Prostate gland (tissue), 2 donors: Measurements from ENCODE around the gene SRRM3.

Source experiments
- CTCF ChIP-seq, 4 experiments: fragments of 200-600 bp in 2 of 4; fragments of 450-650 bp in 2 of 4; sonication (generic) in 2 of 4; IDR thresholded peaks; 1 replicate in 3 of 4; 2 replicates in 1 of 4; pipeline ENCODE4 v1.5.1; 2016 to 2019; ENCODE audit warnings: antibody characterized with exemption in 4 of 4, mild to moderate bottlenecking in 2 of 4, moderate library complexity in 2 of 4
- POLR2A ChIP-seq: fragments of 450-650 bp; IDR thresholded peaks from one replicate; pipeline ENCODE4 v1.6.1; 2016; ENCODE audit warnings: antibody characterized with exemption, mild to moderate bottlenecking
- POLR2AphosphoS5 ChIP-seq: sonication (generic); formaldehyde crosslinking; IDR thresholded peaks from one replicate; pipeline ENCODE4 v1.6.1; 2017; ENCODE audit warnings: antibody characterized with exemption

DNA sequence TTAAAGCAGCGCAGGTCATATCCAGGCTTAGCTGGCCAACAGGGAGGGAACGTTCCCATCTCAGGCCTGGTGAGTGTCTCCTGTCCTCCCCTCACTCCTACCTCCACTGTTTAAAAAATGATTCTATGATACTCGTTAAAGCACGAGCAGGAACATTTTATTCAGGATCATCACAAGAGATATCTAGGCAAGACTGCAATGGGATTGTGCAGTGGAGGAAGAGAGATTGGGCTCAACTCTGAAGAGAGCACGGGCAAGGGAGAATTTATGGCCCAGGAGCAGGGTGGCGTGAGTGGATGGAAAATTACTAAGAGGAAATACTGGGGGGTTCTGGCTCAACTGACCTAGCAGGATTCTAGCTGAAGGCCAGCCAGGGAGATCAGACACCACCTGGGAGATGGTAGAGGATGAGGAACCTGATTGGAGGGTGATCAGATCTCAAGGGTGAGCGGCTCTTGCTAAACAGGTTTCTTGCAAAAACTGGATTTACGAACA is 91.8 kb downstream of the SRRM3 start:
- TF ChIP-seq CTCF (IDR thresholded peaks at IDR 0.05) (no peak), POLR2A (no peak), POLR2AphosphoS5 (peak; percentile 59)
